K562 (cell line): Measurements from ENCODE around the gene PITRM1.

Experiments
- DIDO1 ChIP-seq: fragments of 450-650 bp; IDR thresholded peaks from 2 replicates; pipeline ENCODE4 v1.6.1; 2016; ENCODE audit warnings: low read depth, missing biosample characterization, missing genetic modification characterization
- SP2 ChIP-seq: IDR thresholded peaks from 2 replicates; pipeline ENCODE4 v1.6.1; 2011; ENCODE audit warnings: mild to moderate bottlenecking, low read depth, low read length, moderate library complexity; ENCODE audit not compliant: poor library complexity, severe bottlenecking; ENCODE audit errors: extremely low read depth
- TF ChIP-seq, protein P1 (sequence below): sonication (generic); formaldehyde crosslinking; IDR thresholded peaks from 2 replicates; pipeline ENCODE4 v1.8.0; 2022; ENCODE audit warnings: missing genetic modification reagents, mild to moderate bottlenecking, moderate library complexity, borderline replicate concordance

DNA sequence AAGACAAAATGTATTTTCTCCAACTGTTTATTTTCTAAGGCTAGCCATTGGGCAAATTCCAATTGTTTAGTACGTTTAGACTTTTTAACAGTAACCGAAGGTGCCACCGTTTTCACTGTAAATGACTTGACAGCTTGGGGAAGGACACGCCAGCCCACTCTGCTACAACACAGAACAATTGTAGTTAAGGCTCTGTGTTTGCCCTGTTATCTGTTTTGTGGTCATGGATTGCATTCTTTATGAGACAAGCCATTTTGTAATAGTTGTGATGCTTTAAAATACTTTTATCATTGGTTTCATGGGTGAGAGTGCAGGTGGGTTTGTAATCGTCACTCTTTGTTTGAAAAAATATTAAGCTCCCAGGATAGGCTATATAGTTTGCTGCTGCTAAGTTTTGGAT lies 6.6 kb upstream of the PITRM1 start:
- no peak for TF ChIP-seq DIDO1 (tag)
- TF ChIP-seq, protein P1, sequence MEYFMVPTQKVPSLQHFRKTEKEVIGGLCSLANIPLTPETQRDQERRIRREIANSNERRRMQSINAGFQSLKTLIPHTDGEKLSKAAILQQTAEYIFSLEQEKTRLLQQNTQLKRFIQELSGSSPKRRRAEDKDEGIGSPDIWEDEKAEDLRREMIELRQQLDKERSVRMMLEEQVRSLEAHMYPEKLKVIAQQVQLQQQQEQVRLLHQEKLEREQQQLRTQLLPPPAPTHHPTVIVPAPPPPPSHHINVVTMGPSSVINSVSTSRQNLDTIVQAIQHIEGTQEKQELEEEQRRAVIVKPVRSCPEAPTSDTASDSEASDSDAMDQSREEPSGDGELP (CRISPR knock-in tag) = no peak
- no peak for TF ChIP-seq SP2
